K562 (cell line): ENCODE measurements around the gene PDZD2. TPM values are rescaled to one million over a fixed set of nuclear protein-coding genes. Genes with fewer than 3 reads are reported as not detected.

Experiments
- AFF4 ChIP-seq: sonication (generic); formaldehyde crosslinking; IDR thresholded peaks from 2 replicates; pipeline ENCODE4 v1.8.0; 2023; ENCODE audit warnings: mild to moderate bottlenecking, missing genetic modification reagents
- ETV6 ChIP-seq, 3 experiments: fragments of 150-350 bp in 1 of 3; sonication (generic) in 1 of 3; formaldehyde crosslinking in 1 of 3; IDR thresholded peaks; 2 replicates each; pipeline versions ENCODE4 v1.6.1 to v1.8.0; 2014 to 2022; ENCODE audit warnings: borderline replicate concordance in 2 of 3, low read depth in 2 of 3, antibody characterized with exemption in 1 of 3, low read length in 1 of 3, mild to moderate bottlenecking in 1 of 3, missing genetic modification reagents in 1 of 3
- GTF2E2 ChIP-seq: fragments of 200-800 bp; sonication (Bioruptor generic); IDR thresholded peaks from 2 replicates; pipeline ENCODE4 v1.6.1; 2016; ENCODE audit warnings: missing genetic modification characterization, missing compliant biosample characterization
- HMGXB4 ChIP-seq: sonication (generic); formaldehyde crosslinking; IDR thresholded peaks from 2 replicates; pipeline ENCODE4 v1.8.1; 2023; ENCODE audit warnings: mild to moderate bottlenecking, missing genetic modification reagents
- KLF1 ChIP-seq: fragments of 450-650 bp; IDR thresholded peaks from 2 replicates; pipeline ENCODE4 v1.6.1; 2016; ENCODE audit warnings: missing genetic modification characterization, missing compliant biosample characterization
- MCM5 ChIP-seq: fragments of 450-650 bp; IDR thresholded peaks from 2 replicates; pipeline ENCODE4 v1.6.1; 2016; ENCODE audit warnings: low read depth
- PATZ1 ChIP-seq: fragments of 250-450 bp; sonication (Bioruptor Pico); IDR thresholded peaks from 2 replicates; pipeline ENCODE4 v1.5.0; 2020; ENCODE audit warnings: mild to moderate bottlenecking, borderline replicate concordance
- polyA plus RNA-seq, 8 experiments: library from polyadenylated mRNA; depleted of rRNA in 4 of 8; stranded (reverse) in 5 of 8; unstranded in 3 of 8; fragments of >200 nt; fragmentation: Nextera tagmentation in 2 of 8; fragmentation: Illumina TruSeq in 1 of 8; extraction: Ambion mirVana in 2 of 8; extraction: Trizol in 1 of 8; gene quantifications; 2 replicates each; pipeline versions ENCODE4 v1.2.1 to v1.2.3, GENCODE V29; 2011 to 2014; ENCODE audit warnings: inconsistent platforms in 1 of 8, missing spikeins in 1 of 8
- total RNA-seq, 7 experiments: library from RNA; depleted of rRNA in 6 of 7; stranded (reverse); fragments of >200 nt in 6 of 7; fragmentation: Illumina TruSeq in 2 of 7; extraction: Trizol in 2 of 7; gene quantifications; 2 replicates each; pipeline versions ENCODE4 v1.2.1 to v1.2.3, GENCODE V29; 2011 to 2021; ENCODE audit warnings: low replicate concordance in 1 of 7

Gene PDZD2
- total and polyA plus RNA-seq, 9 of the 15 experiments (the other 6 are each of a cell fraction or from before 2014, with no cell fraction given): 0.02 to 0.08 (median 0.04) TPM; not detected in 6

GRCh38 chr5:32151198-32151597 is 512.3 kb downstream of the PDZD2 start (continued):
- TF ChIP-seq AFF4 (CRISPR knock-in tag) (no peak), HMGXB4 (CRISPR knock-in tag) (no peak), KLF1 (tag) (no peak), GTF2E2 (tag) (no peak), MCM5 (no peak), ETV6 (IDR thresholded peaks at IDR 0.05; ENCODE audit: borderline replicate concordance in 1 of 2, low read depth in 2 of 2, low read length in 1 of 2) (no peak), ETV6 (CRISPR knock-in tag; IDR thresholded peaks at IDR 0.05; ENCODE audit: borderline replicate concordance) (no peak), PATZ1 (CRISPR knock-in tag) (no peak)
